GM23338 (cell line): ENCODE data around the gene EDIL3. TPM values are rescaled to one million over a fixed set of nuclear protein-coding genes. Genes with fewer than 3 reads are reported as not detected.

ENCODE experiments used
- ATAC-seq: fragments of 200-7000 bp; cut with Tn5 transposase; 3 replicates; pipeline ENCODE4 v1.9.1; 2020
- DNase-seq: peaks from one replicate; pipeline ENCODE4 v3.0.0-alpha.2; 2015; ENCODE audit warnings: low spot score
- H2AFZ ChIP-seq: fragments of 200-600 bp; sonication (generic); 2 replicates; pipeline ENCODE4 v1.8.0; 2016; ENCODE audit warnings: antibody characterized with exemption, mild to moderate bottlenecking, moderate library complexity
- H3F3A ChIP-seq: fragments of 200-600 bp; sonication (generic); replicated peaks from 2 replicates; pipeline ENCODE4 v1.8.0; 2017; ENCODE audit warnings: antibody characterized with exemption, mixed run types, low read depth
- H3K27ac ChIP-seq: fragments of 200-600 bp; sonication (generic); 2 replicates; pipeline ENCODE4 v1.6.1; 2016; ENCODE audit warnings: low read depth
- H3K27me3 ChIP-seq: fragments of 200-600 bp; sonication (generic); 2 replicates; pipeline ENCODE4 v1.8.0; 2016; ENCODE audit warnings: mild to moderate bottlenecking, mixed run types, moderate library complexity; ENCODE audit not compliant: insufficient read depth
- H3K36me3 ChIP-seq: fragments of 200-600 bp; sonication (generic); 2 replicates; pipeline ENCODE4 v1.8.0; 2016; ENCODE audit warnings: mild to moderate bottlenecking; ENCODE audit not compliant: insufficient read depth
- H3K4me1 ChIP-seq: fragments of 200-600 bp; sonication (generic); 2 replicates; pipeline ENCODE4 v1.8.0; 2016; ENCODE audit warnings: mild to moderate bottlenecking, moderate library complexity; ENCODE audit not compliant: insufficient read depth
- H3K4me2 ChIP-seq: fragments of 200-600 bp; sonication (generic); 2 replicates; pipeline ENCODE4 v1.7.1; 2017; ENCODE audit warnings: mixed run types
- H3K4me3 ChIP-seq: fragments of 200-600 bp; sonication (generic); 2 replicates; pipeline ENCODE4 v1.6.1; 2016; ENCODE audit warnings: mixed run types
- H3K79me2 ChIP-seq: fragments of 200-600 bp; sonication (generic); replicated peaks from 2 replicates; pipeline ENCODE4 v1.8.0; 2017; ENCODE audit warnings: mild to moderate bottlenecking; ENCODE audit not compliant: insufficient read depth
- H3K9me2 ChIP-seq: fragments of 200-600 bp; sonication (generic); 2 replicates; pipeline ENCODE4 v1.8.0; 2017; ENCODE audit not compliant: insufficient read depth
- H4K20me1 ChIP-seq: fragments of 200-600 bp; sonication (generic); replicated peaks from 2 replicates; pipeline ENCODE4 v1.8.0; 2017; ENCODE audit warnings: mild to moderate bottlenecking; ENCODE audit not compliant: insufficient read depth
- H3K27ac Mint-ChIP-seq: 2 replicates; pipeline ENCODE4 v1.8.0; 2020; ENCODE audit warnings: inconsistent platforms, mild to moderate bottlenecking, moderate library complexity, mixed read lengths
- H3K27me3 Mint-ChIP-seq: 3 replicates; pipeline ENCODE4 v1.8.0; 2022; ENCODE audit warnings: low read depth, mild to moderate bottlenecking, moderate library complexity, mixed read lengths, inconsistent platforms; ENCODE audit not compliant: insufficient read depth, poor library complexity
- H3K36me3 Mint-ChIP-seq: 3 replicates; pipeline ENCODE4 v1.8.0; 2021; ENCODE audit warnings: low read depth, mild to moderate bottlenecking, inconsistent platforms, moderate library complexity, mixed read lengths
- H3K4me1 Mint-ChIP-seq: 3 replicates; pipeline ENCODE4 v1.8.0; 2020; ENCODE audit warnings: mild to moderate bottlenecking, inconsistent platforms, mixed read lengths
- H3K4me3 Mint-ChIP-seq: 3 replicates; pipeline ENCODE4 v1.8.0; 2021; ENCODE audit warnings: moderate library complexity, mild to moderate bottlenecking, inconsistent platforms, mixed read lengths
- H3K9me3 Mint-ChIP-seq: 3 replicates; pipeline ENCODE4 v1.8.0; 2020; ENCODE audit warnings: moderate library complexity, mild to moderate bottlenecking, inconsistent platforms, mixed read lengths
- CREB1 ChIP-seq: fragments of 250-450 bp; sonication (Bioruptor Pico); IDR thresholded peaks from 2 replicates; pipeline ENCODE4 v1.5.0; 2020; ENCODE audit warnings: low read depth, mild to moderate bottlenecking, moderate library complexity
- EZH2 ChIP-seq: fragments of 200-600 bp; sonication (generic); IDR thresholded peaks from one replicate; pipeline ENCODE4 v1.8.0; 2017; ENCODE audit warnings: antibody characterized with exemption, mild to moderate bottlenecking, low read depth; ENCODE audit not compliant: unreplicated experiment
- EZH2phosphoT487 ChIP-seq: fragments of 200-600 bp; sonication (generic); IDR thresholded peaks from one replicate; pipeline ENCODE4 v1.8.1; 2018; ENCODE audit warnings: antibody characterized with exemption; ENCODE audit not compliant: unreplicated experiment
- JUNB ChIP-seq: IDR thresholded peaks from one replicate; pipeline ENCODE4 v1.6.1; 2016; ENCODE audit warnings: antibody characterized with exemption; ENCODE audit not compliant: unreplicated experiment
- NANOG ChIP-seq: IDR thresholded peaks from 2 replicates; pipeline ENCODE4 v1.6.1; 2016; ENCODE audit warnings: antibody characterized with exemption, borderline replicate concordance
- POLR2AphosphoS5 ChIP-seq: IDR thresholded peaks from 2 replicates; pipeline ENCODE4 v1.6.1; 2016; ENCODE audit warnings: antibody characterized with exemption, low read depth
- STAT1 ChIP-seq: IDR thresholded peaks from one replicate; pipeline ENCODE4 v1.6.1; 2016; ENCODE audit warnings: antibody characterized with exemption; ENCODE audit not compliant: unreplicated experiment
- ZNF114 ChIP-seq: fragments of 250-450 bp; sonication (Bioruptor Pico); IDR thresholded peaks from 2 replicates; pipeline ENCODE4 v1.5.0; 2020; ENCODE audit warnings: mild to moderate bottlenecking, moderate library complexity
- ZNF331 ChIP-seq: fragments of 250-450 bp; sonication (Bioruptor Pico); IDR thresholded peaks from 2 replicates; pipeline ENCODE4 v1.5.0; 2020; ENCODE audit warnings: low read depth, mild to moderate bottlenecking, moderate library complexity
- polyA plus RNA-seq: library from polyadenylated mRNA; unstranded; fragments of >200 nt; fragmentation: Nextera tagmentation; extraction: Ambion mirVana; gene quantifications from 2 replicates; pipeline ENCODE4 v1.2.1, GENCODE V29; 2016
- total RNA-seq: library from RNA; depleted of rRNA; stranded (reverse); fragments of >200 nt; shearing (Covaris generic); gene quantifications from 2 replicates; pipeline ENCODE4 v1.2.3, GENCODE V29; 2014
- TF ChIP-seq, protein P1 (sequence below), 2 experiments: fragments of 200-600 bp in 1 of 2; sonication (generic) in 1 of 2; conservative IDR thresholded peaks; 2 replicates each; pipeline versions ENCODE4 v1.5.1 to v1.6.1; 2016 to 2017; ENCODE audit warnings: antibody characterized with exemption in 2 of 2, low read depth in 2 of 2, mild to moderate bottlenecking in 2 of 2, moderate library complexity in 1 of 2
- TF ChIP-seq, protein P2 (sequence below): IDR thresholded peaks from one replicate; pipeline ENCODE4 v1.6.1; 2018; ENCODE audit warnings: antibody characterized with exemption; ENCODE audit not compliant: unreplicated experiment
- TF ChIP-seq, protein P3 (sequence below): IDR thresholded peaks from 2 replicates; pipeline ENCODE4 v1.6.1; 2016; ENCODE audit warnings: antibody characterized with exemption

EDIL3 gene
- total and polyA plus RNA-seq, 2 experiments from 2014 or later = 43.3 to 61.9 TPM

DNA sequence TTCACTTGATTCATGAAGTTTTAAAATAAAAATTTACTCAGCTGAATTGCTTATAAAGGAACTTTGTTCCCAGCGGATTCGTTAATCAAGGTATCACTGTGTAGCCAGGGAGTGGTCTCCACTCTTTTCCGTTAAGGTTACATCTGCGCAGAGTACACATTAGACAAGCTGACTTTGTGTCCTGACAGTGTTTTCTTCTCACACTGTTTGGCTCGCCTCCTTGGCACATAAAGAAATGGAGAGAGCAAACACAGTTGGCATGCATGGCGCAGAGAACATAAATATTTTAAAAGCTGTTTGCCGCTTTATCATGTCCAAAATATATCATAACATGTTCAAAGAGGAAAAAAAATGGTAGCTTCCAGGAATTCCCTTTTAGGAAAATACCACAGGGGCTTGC, 153.2 kb downstream of the EDIL3 start:
- no peaks in the 10 kb centered on the region for H3K27me3 Mint-ChIP-seq
- Histone ChIP-seq H3K4me3 (no peak overlapping the region), H3K9me2 (no peaks in the 10 kb centered on the region), H3F3A (no peaks in the 10 kb centered on the region), H3K27me3 (no peaks in the 10 kb centered on the region), H3K27ac (no peak overlapping the region), H3K79me2 (no peaks in the 10 kb centered on the region), H4K20me1 (no peaks in the 10 kb centered on the region), H3K36me3 (no peaks in the 10 kb centered on the region), H2AFZ (no peak overlapping the region), H3K4me1 (no peaks in the 10 kb centered on the region), H3K4me2 (no peak overlapping the region)
- no peak for DNase-seq
- no peak overlapping the region for H3K4me3 Mint-ChIP-seq
- H3K9me3 Mint-ChIP-seq = no peaks in the 10 kb centered on the region
- TF ChIP-seq, protein P1, sequence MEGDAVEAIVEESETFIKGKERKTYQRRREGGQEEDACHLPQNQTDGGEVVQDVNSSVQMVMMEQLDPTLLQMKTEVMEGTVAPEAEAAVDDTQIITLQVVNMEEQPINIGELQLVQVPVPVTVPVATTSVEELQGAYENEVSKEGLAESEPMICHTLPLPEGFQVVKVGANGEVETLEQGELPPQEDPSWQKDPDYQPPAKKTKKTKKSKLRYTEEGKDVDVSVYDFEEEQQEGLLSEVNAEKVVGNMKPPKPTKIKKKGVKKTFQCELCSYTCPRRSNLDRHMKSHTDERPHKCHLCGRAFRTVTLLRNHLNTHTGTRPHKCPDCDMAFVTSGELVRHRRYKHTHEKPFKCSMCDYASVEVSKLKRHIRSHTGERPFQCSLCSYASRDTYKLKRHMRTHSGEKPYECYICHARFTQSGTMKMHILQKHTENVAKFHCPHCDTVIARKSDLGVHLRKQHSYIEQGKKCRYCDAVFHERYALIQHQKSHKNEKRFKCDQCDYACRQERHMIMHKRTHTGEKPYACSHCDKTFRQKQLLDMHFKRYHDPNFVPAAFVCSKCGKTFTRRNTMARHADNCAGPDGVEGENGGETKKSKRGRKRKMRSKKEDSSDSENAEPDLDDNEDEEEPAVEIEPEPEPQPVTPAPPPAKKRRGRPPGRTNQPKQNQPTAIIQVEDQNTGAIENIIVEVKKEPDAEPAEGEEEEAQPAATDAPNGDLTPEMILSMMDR (conservative IDR thresholded peaks at IDR 0.05; ENCODE audit: low read depth in 2 of 2) = no peak
- TF ChIP-seq, protein P2, sequence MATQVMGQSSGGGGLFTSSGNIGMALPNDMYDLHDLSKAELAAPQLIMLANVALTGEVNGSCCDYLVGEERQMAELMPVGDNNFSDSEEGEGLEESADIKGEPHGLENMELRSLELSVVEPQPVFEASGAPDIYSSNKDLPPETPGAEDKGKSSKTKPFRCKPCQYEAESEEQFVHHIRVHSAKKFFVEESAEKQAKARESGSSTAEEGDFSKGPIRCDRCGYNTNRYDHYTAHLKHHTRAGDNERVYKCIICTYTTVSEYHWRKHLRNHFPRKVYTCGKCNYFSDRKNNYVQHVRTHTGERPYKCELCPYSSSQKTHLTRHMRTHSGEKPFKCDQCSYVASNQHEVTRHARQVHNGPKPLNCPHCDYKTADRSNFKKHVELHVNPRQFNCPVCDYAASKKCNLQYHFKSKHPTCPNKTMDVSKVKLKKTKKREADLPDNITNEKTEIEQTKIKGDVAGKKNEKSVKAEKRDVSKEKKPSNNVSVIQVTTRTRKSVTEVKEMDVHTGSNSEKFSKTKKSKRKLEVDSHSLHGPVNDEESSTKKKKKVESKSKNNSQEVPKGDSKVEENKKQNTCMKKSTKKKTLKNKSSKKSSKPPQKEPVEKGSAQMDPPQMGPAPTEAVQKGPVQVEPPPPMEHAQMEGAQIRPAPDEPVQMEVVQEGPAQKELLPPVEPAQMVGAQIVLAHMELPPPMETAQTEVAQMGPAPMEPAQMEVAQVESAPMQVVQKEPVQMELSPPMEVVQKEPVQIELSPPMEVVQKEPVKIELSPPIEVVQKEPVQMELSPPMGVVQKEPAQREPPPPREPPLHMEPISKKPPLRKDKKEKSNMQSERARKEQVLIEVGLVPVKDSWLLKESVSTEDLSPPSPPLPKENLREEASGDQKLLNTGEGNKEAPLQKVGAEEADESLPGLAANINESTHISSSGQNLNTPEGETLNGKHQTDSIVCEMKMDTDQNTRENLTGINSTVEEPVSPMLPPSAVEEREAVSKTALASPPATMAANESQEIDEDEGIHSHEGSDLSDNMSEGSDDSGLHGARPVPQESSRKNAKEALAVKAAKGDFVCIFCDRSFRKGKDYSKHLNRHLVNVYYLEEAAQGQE = no peak
- no peak for ATAC-seq
- no peaks in the 10 kb centered on the region for H3K36me3 Mint-ChIP-seq
- no peak overlapping the region; the same call in 1 of the 2 replicates for H3K27ac Mint-ChIP-seq
- H3K4me1 Mint-ChIP-seq = peaks cover 4% of the 10 kb centered on the region; the same call in 2 of the 3 replicates

GRCh38 chr5:84229045-84229444, 155.6 kb downstream of the EDIL3 start:
- Mint-ChIP-seq H3K27me3 (no peaks in the 10 kb centered on the region), H3K36me3 (no peaks in the 10 kb centered on the region), H3K9me3 (no peaks in the 10 kb centered on the region), H3K4me1 (peaks cover 4% of the 10 kb centered on the region; the same call in 2 of the 3 replicates), H3K4me3 (no peak overlapping the region), H3K27ac (no peak overlapping the region)
- Histone ChIP-seq H4K20me1 (no peaks in the 10 kb centered on the region), H3K27me3 (no peaks in the 10 kb centered on the region), H3K9me2 (no peaks in the 10 kb centered on the region), H2AFZ (no peak overlapping the region), H3K4me2 (no peak overlapping the region), H3K4me3 (no peak overlapping the region), H3K36me3 (no peaks in the 10 kb centered on the region), H3K79me2 (no peaks in the 10 kb centered on the region), H3K4me1 (no peaks in the 10 kb centered on the region), H3F3A (no peaks in the 10 kb centered on the region), H3K27ac (no peak overlapping the region)
- DNase-seq (no peak), ATAC-seq (no peak)
- TF ChIP-seq EZH2 (no peak), CREB1 (CRISPR knock-in tag) (no peak), POLR2AphosphoS5 (no peak), NANOG (no peak), STAT1 (no peak), ZNF331 (CRISPR knock-in tag) (no peak), JUNB (no peak), EZH2phosphoT487 (no peak), ZNF114 (no peak)
- TF ChIP-seq, protein P3, sequence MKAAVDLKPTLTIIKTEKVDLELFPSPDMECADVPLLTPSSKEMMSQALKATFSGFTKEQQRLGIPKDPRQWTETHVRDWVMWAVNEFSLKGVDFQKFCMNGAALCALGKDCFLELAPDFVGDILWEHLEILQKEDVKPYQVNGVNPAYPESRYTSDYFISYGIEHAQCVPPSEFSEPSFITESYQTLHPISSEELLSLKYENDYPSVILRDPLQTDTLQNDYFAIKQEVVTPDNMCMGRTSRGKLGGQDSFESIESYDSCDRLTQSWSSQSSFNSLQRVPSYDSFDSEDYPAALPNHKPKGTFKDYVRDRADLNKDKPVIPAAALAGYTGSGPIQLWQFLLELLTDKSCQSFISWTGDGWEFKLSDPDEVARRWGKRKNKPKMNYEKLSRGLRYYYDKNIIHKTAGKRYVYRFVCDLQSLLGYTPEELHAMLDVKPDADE = no peak
- TF ChIP-seq, protein P2 = no peak
- TF ChIP-seq, protein P1 (conservative IDR thresholded peaks at IDR 0.05; ENCODE audit: low read depth in 2 of 2) = no peak
